ENCODE data around the gene GRID1.
"Not testable (repeated sequence)": the region's sequence is repeated elsewhere in the genome, so short reads cannot be mapped to it uniquely, and the experiment has no call there.

Gene GRID1

GRCh38 chr10:85847085-85847484 lies 519.5 kb downstream of the GRID1 start:
- TF ChIP-seq CTCF (IDR thresholded peaks at IDR 0.05) = no peak
- no peak for TF ChIP-seq ZFX (IDR thresholded peaks at IDR 0.05; ENCODE audit: borderline replicate concordance)
- no peak overlapping the region for H3K27ac ChIP-seq

- H3K27ac ChIP-seq = not testable (repeated sequence)
These were observed 527.9 kb downstream of the GRID1 start for GRCh38 chr10:85838660-85839059.

- TF ChIP-seq ZFX (IDR thresholded peaks at IDR 0.05; ENCODE audit: borderline replicate concordance) = no peak
- TF ChIP-seq CTCF (IDR thresholded peaks at IDR 0.05) = no peak
- no peak overlapping the region for H3K27ac ChIP-seq
These were observed 533.6 kb downstream of the GRID1 start for GRCh38 chr10:85832988-85833387.

- H3K27ac ChIP-seq = no peak overlapping the region
- no peak for TF ChIP-seq ZFX (IDR thresholded peaks at IDR 0.05; ENCODE audit: borderline replicate concordance)
- no peak for TF ChIP-seq CTCF (IDR thresholded peaks at IDR 0.05)
These were observed 535.2 kb downstream of the GRID1 start for GRCh38 chr10:85831422-85831821.

- TF ChIP-seq CTCF (IDR thresholded peaks at IDR 0.05) = no peak
- no peak for TF ChIP-seq ZFX (IDR thresholded peaks at IDR 0.05; ENCODE audit: borderline replicate concordance)
These were observed 540.2 kb downstream of the GRID1 start for GRCh38 chr10:85826377-85826776.

GRCh38 chr10:85811405-85811804 lies 555.2 kb downstream of the GRID1 start:
- TF ChIP-seq CTCF (IDR thresholded peaks at IDR 0.05) = no peak
- TF ChIP-seq ZFX (IDR thresholded peaks at IDR 0.05; ENCODE audit: borderline replicate concordance) = no peak
- no peak overlapping the region for H3K27ac ChIP-seq

More at GRCh38 chr10:85826377-85826776, 540.2 kb downstream of the GRID1 start:
- no peak overlapping the region for H3K27ac ChIP-seq

- TF ChIP-seq ZFX (IDR thresholded peaks at IDR 0.05; ENCODE audit: borderline replicate concordance) = no peak
- no peak for TF ChIP-seq CTCF (IDR thresholded peaks at IDR 0.05)
- no peak overlapping the region for H3K27ac ChIP-seq
These were observed 555.9 kb downstream of the GRID1 start for GRCh38 chr10:85810674-85811073.

- H3K27ac ChIP-seq = no peak overlapping the region
- TF ChIP-seq CTCF (IDR thresholded peaks at IDR 0.05) (no peak), ZFX (IDR thresholded peaks at IDR 0.05; ENCODE audit: borderline replicate concordance) (no peak)
These were observed 571.1 kb downstream of the GRID1 start for GRCh38 chr10:85795460-85795859.

Measured in 22Rv1 (cell line).